SW 1271 (cell line): Measurements from ENCODE around the gene CRKL.

Experiments used
- DNase-seq, 2 experiments: peaks; one replicate each; lab custom pipeline; 2025; lab: John Stamatoyannopoulos, UW

CRKL gene

DNA sequence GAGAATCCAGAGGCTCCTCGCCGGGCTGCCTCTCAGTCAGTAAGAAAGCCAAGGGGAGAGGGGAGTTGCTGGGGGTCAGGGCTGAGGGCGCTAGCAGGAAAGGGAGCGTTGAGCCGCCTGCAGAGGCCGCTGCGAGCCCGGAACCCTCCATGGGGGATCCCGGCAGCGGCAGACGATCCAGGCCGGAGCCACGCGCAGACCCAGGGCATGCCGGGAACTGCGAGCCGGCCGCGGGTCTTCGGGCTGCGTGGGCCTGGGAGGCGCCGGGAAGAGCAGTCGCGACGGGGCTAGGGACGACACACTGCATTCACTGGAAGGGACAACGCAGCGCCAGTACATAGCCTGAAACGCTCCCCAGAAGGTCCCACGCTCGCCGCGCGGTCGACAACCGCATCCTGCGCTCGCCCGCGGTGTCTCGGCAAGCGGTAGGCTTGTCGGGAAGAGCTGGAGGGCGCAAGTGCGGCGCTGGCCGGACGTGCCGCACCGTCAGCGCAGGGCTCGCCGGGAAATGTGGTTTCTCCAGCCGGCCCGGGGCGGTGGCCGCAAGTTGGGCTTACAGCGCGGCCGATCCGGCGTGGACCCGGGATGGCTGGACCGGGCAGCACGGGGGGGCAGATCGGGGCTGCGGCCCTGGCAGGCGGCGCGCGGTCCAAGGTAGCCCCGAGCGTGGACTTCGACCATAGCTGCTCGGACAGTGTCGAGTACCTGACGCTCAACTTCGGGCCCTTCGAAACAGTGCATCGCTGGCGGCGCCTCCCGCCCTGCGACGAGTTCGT lies 64.8 kb downstream of the CRKL start, which contains the start of gene LZTR1:
Gene LZTR1, plus strand, starts transcription at position 511 of the 776 bp plus-strand sequence. Its CDS starts 75 bp downstream, at position 586.
- DNase-seq = peak; percentile 55 to 68

DNA sequence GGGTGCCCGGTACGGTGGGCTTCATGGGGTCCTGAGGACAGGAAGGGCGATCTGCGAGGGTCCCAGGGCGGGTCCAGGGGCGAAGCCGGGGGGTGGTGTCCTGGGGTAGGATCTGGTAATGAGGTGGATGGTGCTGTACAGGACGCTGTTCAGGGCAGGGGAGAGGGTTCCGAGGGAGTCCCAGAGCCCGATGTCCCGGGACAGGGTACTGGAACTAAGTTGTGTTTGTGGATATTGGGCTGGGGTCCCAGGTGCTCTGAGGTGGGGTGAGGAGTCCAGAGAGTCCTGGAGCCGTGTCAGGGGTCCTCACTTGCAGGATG lies 65.3 kb downstream of the CRKL start:
- no peak for DNase-seq

DNA sequence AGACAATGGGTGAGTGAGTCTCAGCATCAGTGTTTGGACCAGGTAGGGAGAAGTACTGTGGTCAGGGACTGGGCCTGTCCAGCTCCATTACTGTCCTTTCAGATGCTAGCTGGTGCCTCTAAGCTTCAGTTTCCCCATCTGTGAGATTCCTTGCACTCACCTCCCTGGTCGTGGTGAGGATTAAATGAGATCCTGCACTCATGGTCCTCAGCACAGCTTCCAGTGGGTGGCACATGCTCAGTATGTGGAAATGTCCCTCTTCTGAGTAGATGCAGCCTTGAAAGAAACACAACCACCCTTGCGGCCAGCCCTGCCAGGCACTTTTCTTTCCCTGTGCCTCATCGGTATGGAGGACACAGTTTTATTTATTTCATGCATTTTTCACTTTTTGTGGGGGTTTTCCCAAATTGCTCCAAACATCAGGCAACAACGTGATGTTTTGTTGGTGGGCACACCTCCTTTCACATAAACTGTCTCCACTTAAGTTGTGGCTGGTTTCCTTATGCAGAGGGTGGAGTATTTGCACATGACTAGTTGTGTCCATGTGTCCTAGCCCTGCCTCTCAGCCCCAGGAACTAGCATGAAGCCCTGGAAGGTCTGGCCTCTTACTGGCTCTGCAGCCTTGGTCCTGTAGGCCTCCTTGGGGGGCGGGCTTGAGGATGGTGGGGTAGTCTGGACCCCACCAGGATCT lies 66.0 kb downstream of the CRKL start:
- no peak for DNase-seq

DNA sequence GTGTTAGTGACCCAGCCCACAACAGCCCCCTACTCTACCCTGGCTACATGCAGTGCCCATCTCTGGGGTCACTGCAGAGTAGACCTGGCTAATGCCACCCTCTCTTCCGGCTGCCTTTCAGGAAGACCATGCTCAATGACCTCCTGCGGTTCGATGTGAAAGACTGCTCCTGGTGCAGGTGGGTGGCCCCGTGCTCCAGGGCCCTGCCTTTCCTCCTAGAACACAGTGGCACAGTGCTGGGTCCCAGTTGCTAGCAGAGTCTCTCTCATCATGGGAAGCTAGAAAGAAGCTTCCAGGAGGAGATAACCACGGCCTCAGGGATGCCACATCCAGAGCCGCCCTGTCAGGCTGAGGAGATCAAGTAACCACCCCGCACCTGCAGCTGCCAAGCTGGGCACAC lies 68.5 kb downstream of the CRKL start:
- no peak for DNase-seq

DNA sequence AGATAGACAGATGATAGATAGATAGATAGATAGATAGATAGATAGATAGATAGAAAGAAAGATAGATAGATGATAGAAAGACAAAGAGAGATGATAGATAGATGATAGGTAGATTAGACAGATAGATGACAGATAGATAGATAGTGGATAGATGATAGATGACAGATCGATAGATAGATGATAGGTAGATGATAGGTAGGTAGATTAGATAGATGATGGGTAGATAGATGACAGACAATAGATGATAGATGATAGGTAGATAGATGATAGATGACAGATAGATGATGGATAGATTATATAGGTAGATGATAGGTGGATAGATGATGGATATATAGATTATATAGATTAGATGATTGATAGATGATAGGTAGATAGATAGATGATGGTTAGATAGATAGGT lies 69.2 kb downstream of the CRKL start:
- DNase-seq = no peak

DNA sequence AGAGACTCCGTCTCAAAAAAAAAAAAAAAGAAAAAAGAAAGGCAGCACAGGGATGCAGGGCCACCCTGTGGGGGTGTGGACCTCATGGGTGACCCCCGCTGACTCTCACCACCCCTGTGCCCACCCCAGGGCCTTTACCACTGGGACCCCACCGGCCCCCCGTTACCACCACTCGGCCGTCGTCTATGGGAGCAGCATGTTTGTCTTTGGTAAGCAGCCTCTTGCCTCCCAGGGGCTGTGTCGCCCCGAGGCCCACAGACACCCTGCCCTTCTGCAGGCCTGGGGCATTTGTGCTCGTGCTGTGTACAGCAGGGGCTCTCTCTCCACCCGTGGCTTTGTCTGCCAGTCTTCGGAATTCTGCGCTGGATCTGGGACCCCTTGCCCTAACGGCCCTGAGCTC lies 70.2 kb downstream of the CRKL start:
- no peak for DNase-seq

DNA sequence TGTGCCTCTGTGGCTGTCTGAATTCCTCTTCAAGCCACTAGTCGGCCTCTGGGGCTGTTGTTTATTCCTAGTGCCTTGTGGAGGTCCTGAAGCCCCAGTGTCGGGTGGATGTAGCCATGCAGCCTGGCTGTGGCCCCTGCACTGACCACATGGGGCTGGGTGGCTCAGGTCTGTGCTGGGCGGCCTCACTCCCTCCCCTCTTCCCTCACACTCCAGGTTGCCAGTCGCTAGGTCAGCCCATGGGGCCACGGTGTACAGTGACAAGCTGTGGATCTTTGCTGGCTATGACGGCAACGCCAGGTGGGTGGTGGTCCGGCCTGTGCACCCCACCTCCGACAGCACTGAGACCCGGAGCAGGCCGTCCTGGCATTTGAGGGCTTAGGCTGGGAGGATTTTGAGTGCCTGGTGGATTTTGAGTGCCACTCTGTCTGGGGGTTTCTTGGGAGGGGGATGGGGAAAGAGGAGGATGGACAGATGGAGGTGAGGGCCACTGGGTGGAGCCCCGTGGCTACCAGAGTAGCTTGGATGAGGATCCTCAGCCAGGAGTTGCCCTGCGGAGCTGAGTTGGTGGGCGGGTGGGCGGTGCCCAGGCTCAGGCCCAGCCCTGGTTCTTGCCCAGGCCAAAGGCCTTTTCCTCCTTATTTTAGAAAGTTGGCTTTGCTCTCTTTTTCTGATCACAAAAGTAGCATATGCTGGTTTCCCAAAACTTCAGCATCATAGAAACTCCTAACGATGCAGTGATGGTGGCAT lies 71.5 kb downstream of the CRKL start:
- no peak for DNase-seq

DNA sequence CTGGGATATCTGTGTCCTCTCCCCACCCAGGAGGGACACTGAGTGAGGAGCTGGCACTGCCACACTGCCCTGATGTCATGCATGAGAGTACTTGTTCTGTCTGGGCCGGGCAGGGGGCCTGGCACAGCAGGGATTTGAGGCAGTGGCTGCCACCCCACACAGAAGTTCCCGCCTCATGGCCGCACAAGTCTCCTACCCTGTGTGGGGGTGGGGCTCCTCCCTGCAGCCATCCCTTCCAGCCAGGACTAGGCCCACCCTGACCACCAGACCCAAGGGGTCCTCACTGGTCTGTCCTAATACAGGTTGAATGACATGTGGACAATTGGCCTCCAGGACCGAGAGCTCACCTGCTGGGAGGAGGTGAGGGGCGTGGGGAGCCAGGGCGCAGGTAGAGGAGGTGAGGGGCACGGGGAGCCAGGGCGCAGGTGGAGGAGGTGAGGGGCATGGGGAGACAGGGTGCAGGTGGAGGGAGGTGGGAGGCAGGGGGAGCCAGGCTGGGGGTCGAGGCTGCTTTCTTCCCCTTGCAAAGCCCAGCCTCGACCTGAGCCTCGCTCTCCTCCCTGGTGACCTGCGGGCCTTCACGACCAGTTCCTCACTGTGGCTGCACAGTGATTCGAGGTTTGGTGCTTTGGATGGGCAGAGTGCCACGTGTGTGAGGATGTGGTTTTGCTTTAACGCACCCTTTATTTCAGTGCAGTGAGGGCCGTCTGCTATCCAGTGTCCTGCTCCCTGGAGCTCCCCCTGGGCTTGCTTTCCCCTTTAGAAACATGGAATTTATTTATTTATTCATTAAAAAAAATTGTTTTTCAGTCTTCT lies 72.3 kb downstream of the CRKL start:
- no peak for DNase-seq

DNA sequence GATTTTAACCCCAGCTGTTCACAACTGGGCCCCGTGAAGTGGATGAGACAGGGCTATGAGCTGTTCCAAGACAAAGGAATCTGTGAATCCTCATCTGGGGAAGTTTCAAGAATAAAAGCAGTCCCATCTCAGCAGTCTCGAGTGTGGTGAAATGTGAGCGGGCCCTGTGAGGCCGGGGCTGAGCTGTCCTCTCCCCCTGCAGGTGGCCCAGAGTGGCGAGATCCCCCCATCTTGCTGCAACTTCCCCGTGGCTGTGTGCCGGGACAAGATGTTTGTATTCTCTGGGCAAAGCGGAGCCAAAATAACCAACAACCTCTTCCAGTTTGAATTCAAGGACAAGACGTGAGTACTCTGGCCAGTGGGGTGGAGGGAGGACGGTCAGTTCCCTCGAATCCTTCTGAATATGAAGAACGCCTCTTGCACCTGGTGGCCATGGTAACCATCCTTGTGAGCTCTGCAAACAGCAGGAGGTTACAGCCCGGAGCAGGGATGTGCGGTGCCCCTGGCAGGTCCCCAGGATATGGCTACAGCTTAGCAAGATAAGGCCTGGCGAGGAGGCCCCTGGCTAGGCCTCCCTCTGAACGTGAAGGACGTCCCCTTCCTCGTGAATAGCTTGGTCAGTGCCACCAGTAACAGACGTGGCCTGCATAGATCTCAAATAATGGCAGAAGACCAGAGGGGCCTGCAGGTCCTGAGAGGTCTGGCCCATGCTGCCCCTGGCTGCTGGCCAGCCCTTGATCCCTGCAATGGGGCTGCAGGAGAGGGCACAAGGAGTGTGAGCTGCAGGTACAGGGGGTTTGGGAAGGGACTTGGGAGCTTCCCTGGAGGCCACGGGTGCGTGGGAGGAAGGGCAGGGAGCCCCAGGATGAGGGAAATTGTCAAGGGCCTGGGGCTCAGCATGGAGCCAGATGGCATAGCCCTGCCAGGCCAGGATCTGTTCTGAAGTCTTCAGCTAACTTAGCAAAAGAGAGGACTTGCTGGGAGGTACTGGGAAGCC lies 73.3 kb downstream of the CRKL start:
- no peak for DNase-seq

DNA sequence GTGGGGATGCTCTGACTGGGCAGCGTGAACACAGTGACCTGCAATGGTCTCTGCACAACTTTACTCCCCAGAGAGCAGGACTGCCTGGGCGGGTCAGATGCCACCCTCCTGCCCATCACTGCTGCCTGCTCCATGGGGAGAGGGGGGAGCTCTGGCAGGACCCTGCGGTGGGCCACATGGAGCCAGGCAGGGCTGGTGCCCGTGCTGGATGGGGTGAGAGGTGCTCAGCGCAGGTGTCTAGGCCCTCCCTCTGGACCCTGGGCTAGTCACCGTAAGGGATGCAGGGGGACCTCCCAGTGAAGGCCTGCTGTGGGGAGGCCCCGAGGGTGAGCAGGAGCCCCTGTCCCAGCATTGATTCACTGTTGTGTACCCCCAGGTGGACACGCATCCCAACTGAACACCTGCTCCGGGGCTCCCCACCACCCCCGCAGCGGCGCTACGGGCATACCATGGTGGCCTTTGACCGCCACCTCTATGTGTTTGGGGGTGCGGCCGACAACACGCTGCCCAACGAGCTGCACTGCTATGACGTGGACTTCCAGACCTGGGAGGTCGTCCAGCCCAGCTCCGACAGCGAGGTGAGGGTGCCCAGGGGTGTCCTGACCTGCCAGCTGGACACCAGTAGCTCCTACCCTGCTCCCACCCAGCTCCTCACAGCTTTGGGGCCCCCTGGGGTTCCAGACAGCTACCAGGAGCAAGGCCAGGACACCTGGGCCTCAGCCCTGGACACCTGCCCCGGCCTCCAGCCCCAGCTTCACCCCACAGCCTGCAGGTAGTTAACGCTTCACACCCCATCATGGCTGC lies 74.2 kb downstream of the CRKL start:
- no peak for DNase-seq

DNA sequence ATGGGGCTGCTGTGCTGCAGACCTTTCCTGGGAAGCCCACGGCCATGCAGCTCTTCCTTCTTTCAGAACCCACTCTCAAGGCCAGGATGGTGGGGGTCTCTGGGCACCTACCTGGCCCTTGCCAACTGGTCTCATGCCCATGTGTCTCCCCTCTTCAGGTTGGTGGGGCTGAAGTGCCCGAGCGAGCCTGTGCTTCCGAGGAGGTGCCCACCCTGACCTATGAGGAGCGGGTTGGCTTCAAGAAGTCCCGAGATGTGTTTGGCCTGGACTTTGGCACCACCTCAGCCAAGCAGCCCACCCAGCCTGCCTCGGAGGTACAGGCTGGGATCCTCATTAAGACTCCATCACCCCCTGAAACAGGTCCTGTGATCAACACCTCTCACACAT lies 74.8 kb downstream of the CRKL start:
- DNase-seq = no peak

DNA sequence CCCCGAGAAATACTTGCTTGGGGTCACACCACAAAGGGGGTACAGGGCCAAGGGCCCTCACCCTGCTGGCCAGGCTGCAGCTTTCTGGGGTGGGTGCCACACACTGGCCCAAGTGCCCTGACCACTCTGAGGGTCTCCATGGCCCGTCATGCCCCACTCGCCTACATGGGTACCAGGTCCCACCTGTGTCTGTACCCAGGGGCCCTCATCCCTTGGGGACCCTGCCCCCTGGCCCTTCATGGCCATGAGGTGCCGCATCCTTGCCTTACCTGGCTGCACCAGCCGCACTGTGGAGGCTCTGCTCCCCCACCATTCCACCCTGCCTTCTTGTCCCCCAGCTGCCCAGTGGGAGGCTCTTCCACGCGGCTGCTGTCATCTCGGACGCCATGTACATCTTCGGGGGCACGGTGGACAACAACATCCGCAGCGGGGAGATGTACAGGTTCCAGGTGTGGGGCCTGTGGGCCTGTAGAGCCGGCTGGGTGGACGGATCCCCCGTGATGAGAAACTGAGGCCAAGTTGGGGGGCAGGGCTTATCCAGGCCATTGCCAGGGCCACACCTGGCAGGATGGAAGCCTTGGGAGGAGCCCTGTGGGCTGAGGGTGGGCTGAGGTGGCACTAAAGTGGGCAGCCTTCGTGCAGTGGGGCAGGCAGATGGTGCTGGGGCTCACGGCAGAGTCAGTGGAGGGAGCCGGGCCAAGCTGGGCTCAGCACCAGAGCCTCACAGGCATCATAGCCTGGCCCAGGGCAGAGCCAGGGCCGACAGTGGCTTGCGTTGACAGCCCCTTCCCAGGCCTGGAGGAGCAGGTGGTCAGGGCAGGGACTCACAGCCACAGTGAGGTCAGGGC lies 75.5 kb downstream of the CRKL start:
- DNase-seq = no peak

DNA sequence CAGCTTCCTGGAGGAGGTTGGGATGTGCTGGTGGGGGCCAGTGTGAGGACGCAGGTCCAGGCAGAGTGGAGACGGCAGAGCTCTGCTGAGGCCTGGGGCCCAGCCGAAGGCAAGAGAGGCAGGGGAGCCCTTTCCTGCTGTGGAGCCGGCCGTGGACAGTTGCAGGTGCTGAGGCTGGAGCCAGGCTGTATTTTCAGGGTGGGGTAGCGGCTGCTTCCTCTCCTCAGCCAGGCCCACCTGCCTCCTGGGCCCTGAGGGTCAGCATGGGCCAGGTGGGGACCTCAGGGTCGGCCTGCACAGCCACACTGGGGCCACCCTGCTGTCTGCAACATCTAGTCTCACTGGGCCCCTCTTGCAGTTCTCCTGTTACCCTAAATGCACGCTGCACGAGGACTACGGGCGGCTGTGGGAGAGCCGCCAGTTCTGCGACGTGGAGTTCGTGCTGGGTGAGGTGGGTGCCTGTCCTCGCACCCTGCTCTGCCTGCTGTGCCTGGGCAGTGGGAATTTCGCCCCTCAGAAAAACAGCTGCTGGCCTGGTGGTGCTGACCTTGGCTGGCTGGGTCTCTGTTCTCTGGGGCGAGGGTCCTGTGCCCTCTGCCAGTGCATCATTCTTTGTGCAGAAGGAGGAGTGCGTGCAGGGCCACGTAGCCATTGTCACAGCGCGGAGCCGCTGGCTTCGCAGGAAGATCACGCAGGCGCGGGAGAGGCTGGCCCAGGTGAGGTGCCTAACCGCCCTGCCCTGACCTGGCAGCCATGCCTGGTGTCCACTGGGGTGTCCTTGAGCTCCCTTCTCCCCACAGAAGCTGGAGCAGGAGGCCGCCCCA lies 76.3 kb downstream of the CRKL start:
- no peak for DNase-seq

DNA sequence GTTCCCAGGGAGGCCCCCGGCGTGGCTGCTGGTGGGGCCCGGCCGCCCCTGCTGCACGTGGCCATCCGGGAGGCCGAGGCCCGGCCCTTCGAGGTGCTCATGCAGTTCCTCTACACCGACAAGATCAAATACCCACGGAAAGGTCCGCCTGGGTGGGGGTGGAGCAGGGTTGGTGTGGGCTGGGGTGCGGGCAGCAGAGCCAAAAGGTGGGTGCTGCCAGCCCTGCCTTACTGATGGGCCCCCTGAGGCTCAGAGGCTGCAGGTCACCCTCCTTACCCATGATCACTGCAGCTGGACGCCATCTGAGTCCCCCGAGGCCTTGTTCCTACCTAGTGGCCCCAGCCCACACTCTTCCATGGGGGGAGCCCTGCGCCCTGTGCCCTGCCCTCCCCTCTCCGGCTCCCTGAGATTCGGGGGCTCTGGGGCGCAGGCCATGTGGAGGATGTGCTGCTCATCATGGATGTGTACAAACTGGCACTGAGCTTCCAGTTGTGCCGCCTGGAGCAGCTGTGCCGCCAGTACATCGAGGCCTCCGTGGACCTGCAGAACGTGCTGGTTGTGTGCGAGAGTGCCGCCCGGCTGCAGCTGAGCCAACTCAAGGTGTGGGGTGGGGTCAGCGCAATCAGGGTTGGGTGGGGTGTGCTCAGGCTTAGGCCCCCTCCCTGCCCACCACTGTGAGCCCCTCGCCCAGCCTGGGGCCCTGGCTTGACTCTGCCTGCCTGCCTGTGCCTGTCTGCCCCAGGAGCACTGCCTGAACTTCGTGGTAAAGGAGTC lies 77.1 kb downstream of the CRKL start:
- DNase-seq = no peak

DNA sequence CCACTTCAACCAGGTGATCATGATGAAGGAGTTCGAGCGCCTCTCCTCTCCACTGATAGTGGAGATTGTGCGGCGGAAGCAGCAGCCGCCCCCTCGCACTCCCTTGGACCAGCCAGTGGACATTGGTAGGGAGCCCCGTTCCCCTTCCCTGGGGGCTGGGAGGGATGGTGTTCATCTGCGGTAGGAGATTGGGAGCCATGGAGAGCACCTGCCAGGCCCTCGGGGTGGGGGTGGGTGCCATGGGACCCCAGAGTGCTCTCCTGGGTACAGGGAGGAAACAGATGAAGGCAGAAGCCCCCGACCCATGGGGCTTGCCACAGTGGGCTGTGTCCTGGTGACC lies 77.7 kb downstream of the CRKL start:
- no peak for DNase-seq

DNA sequence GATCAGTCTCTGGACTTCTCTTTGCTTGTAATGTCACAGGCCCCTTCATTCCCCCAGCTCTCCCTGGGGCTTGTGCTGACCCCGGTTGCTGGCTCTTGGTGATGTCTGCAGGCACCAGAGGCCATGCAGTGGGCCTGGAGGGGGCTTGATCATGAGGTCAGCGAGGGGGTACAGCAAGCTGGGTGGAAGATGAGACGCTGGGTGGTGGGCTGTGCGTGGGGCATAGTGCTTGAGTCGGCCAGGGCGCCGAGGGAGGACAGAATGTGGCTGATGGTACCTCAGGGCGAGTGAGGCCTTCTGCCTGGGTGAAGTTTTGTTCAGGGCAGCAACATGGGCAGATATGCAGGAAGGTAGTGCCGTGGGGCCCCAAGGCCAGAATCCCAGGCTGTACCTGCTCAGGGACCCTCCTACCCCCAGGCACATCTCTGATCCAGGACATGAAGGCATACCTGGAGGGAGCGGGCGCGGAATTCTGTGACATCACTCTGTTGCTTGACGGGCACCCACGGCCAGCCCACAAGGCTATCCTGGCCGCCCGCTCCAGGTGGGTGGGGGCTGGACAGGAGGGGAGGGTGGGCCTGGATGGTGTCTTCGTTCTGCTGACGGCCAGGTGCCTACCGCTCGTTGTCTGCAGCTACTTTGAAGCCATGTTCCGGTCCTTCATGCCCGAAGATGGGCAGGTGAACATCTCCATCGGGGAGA lies 78.3 kb downstream of the CRKL start:
- no peak for DNase-seq

DNA sequence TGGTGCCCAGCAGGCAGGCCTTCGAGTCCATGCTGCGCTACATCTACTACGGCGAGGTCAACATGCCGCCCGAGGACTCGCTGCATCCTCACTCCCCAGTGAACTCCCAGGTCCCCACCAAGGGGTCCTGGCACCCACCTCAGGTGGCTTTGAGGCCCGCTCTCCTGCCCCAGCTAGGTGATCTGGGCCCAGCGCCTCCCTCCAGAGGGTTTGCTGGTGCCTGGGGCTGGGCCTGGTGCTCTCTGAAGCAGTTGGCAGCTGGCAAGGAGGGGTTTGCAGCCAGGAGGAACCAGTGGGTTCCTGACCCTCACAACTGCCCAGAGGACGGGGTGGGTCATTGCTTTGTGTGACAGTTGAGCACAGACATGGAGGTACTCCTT lies 78.8 kb downstream of the CRKL start:
- no peak for DNase-seq
